ENCODE measurements around the gene FMN1. TPM values are rescaled to one million over a fixed set of nuclear protein-coding genes. Genes with fewer than 3 reads are reported as not detected.

The FMN1 gene
- polyA plus RNA-seq, 2 of the 4 experiments (the other 2 are of a cell fraction) = 0.53 to 2.2 TPM

GRCh38 chr15:33101036-33101435, 93.5 kb downstream of the FMN1 start:
- CTCF ChIA-PET = interaction anchor here (1.2 to 24.5 kb wide), 3 partner anchors 14 to 29 kb away, joined by 3 to 346 read pairs (median 11); no protein-coding TSS in a partner anchor
- Histone ChIP-seq H3K27ac (no peak overlapping the region), H3K9me3 (no peaks in the 10 kb centered on the region), H3K4me2 (no peak overlapping the region), H3K4me3 (no peak overlapping the region), H3K4me1 (no peaks in the 10 kb centered on the region)
- DNase-seq (ENCODE audit: low read depth in 1 of 2, low spot score in 1 of 2) (no peak), ATAC-seq (no peak), FAIRE-seq (no peak)
- POLR2A ChIA-PET = no interaction called here
- TF ChIP-seq HOXA7 (CRISPR knock-in tag; IDR thresholded peaks at IDR 0.05) (no peak), KDM5A (IDR thresholded peaks at IDR 0.05) (no peak), CBX2 (IDR thresholded peaks at IDR 0.05; ENCODE audit: borderline replicate concordance, low read depth) (no peak), RNF2 (IDR thresholded peaks at IDR 0.05; ENCODE audit: borderline replicate concordance, low read depth) (no peak), RFX5 (IDR thresholded peaks at IDR 0.05) (no peak), RCOR1 (IDR thresholded peaks at IDR 0.05; ENCODE audit: low read depth, low read length) (no peak), E2F6 (IDR thresholded peaks at IDR 0.05; ENCODE audit: borderline replicate concordance, low read depth) (no peak), ZFP36 (IDR thresholded peaks at IDR 0.05; ENCODE audit: borderline replicate concordance, partially characterized antibody) (no peak), ZSCAN20 (CRISPR knock-in tag; IDR thresholded peaks at IDR 0.05) (no peak), ZC3H11A (IDR thresholded peaks at IDR 0.05) (no peak), FOSB (CRISPR knock-in tag; IDR thresholded peaks at IDR 0.05) (no peak), USF2 (IDR thresholded peaks at IDR 0.05) (no peak), RARB (CRISPR knock-in tag; IDR thresholded peaks at IDR 0.05) (no peak), NFE2L2 (conservative IDR thresholded peaks at IDR 0.05; ENCODE audit: low read length) (no peak), HOXB13 (CRISPR knock-in tag; IDR thresholded peaks at IDR 0.05; ENCODE audit: low read depth) (no peak), POLR2AphosphoS2 (conservative IDR thresholded peaks at IDR 0.05; ENCODE audit: low read length) (no peak)
- 24% methylated on average over 3 of the region's 3 CpGs for WGBS (ENCODE audit: missing lambda C conversion rate)

GRCh38 chr15:33100314-33100713, 94.2 kb downstream of the FMN1 start:
- Histone ChIP-seq H3K4me2 (no peak overlapping the region), H3K4me1 (no peaks in the 10 kb centered on the region), H3K9me3 (no peaks in the 10 kb centered on the region), H3K27ac (no peak overlapping the region), H3K4me3 (no peak overlapping the region)
- ATAC-seq = no peak
- ChIA-PET CTCF (interaction anchor here (2.4 to 24.5 kb wide), 2 partner anchors 13 to 30 kb away, joined by 11 to 346 read pairs; no protein-coding TSS in a partner anchor), POLR2A (no interaction called here)
- no peak for FAIRE-seq
- TF ChIP-seq KDM5A (IDR thresholded peaks at IDR 0.05) = no peak
- no peak for TF ChIP-seq HES2 (IDR thresholded peaks at IDR 0.05)
- no peak for TF ChIP-seq RNF2 (IDR thresholded peaks at IDR 0.05; ENCODE audit: borderline replicate concordance, low read depth)
- no peak for TF ChIP-seq GATA3 (IDR thresholded peaks at IDR 0.05; ENCODE audit: borderline replicate concordance)
- TF ChIP-seq POLR2A (IDR thresholded peaks at IDR 0.05; ENCODE audit: low read length) = no peak
- TF ChIP-seq HOXA7 (CRISPR knock-in tag; IDR thresholded peaks at IDR 0.05) = no peak
- TF ChIP-seq EHMT2 (IDR thresholded peaks at IDR 0.05; ENCODE audit: low read depth) = no peak
- TF ChIP-seq HOXB13 (CRISPR knock-in tag; IDR thresholded peaks at IDR 0.05; ENCODE audit: low read depth) = no peak
- no peak for TF ChIP-seq JUNB (IDR thresholded peaks at IDR 0.05)
- TF ChIP-seq TFCP2L1 (CRISPR knock-in tag; IDR thresholded peaks at IDR 0.05) = no peak
- TF ChIP-seq KDM1A (IDR thresholded peaks at IDR 0.05; ENCODE audit: low read depth) = no peak
- no peak for TF ChIP-seq HDAC2 (IDR thresholded peaks at IDR 0.05)
- no peak for TF ChIP-seq MYC (IDR thresholded peaks at IDR 0.05; ENCODE audit: borderline replicate concordance, low read length)
- TF ChIP-seq MAFK (IDR thresholded peaks at IDR 0.05; ENCODE audit: partially characterized antibody) = no peak
- no peak for TF ChIP-seq NPAS2 (CRISPR knock-in tag; IDR thresholded peaks at IDR 0.05; ENCODE audit: borderline replicate concordance)
- DNase-seq (ENCODE audit: low read depth in 1 of 2, low spot score in 1 of 2) = no peak
- WGBS (ENCODE audit: missing lambda C conversion rate) = 37% methylated on average over 3 of the region's 3 CpGs

Data from A549 (cell line).